ENCODE measurements around the gene IRF3.
"Not testable (repeated sequence)": the region's sequence is repeated elsewhere in the genome, so short reads cannot be mapped to it uniquely, and the experiment has no call there.

IRF3 gene

GRCh38 chr19:49639401-49640112 is 26.1 kb downstream of the IRF3 start:
- no peak for TF ChIP-seq CTCF (conservative IDR thresholded peaks at IDR 0.05)
- H3K27ac ChIP-seq, result peak overlapping the region; percentile 95

- peak overlapping the region; percentile 46; the same call in 1 of the 2 replicates for H3K27ac ChIP-seq
- TF ChIP-seq CTCF (conservative IDR thresholded peaks at IDR 0.05), result no peak
These were observed 27.6 kb downstream of the IRF3 start for GRCh38 chr19:49637821-49638738.

- no peak overlapping the region for H3K27ac ChIP-seq
These were observed 29.3 kb downstream of the IRF3 start for GRCh38 chr19:49636233-49636932.

GRCh38 chr19:49635530-49636232 is 30.0 kb downstream of the IRF3 start:
- no peak for TF ChIP-seq CTCF (conservative IDR thresholded peaks at IDR 0.05)
- H3K27ac ChIP-seq, result no peak overlapping the region

More at GRCh38 chr19:49636233-49636932, 29.3 kb downstream of the IRF3 start:
- no peak for TF ChIP-seq CTCF (conservative IDR thresholded peaks at IDR 0.05)

GRCh38 chr19:49633273-49633672 is 32.4 kb downstream of the IRF3 start:
- not testable (repeated sequence) for H3K27ac ChIP-seq

- no peak for TF ChIP-seq CTCF (conservative IDR thresholded peaks at IDR 0.05)
- no peak overlapping the region for H3K27ac ChIP-seq
These were observed 33.1 kb downstream of the IRF3 start for GRCh38 chr19:49632576-49632975.

GRCh38 chr19:49631610-49632192 is 34.0 kb downstream of the IRF3 start:
- TF ChIP-seq CTCF (conservative IDR thresholded peaks at IDR 0.05), result no peak
- H3K27ac ChIP-seq, result peak overlapping the region; percentile 80

Data from VCaP (cell line).